Measurements from ENCODE around the gene ATP6V0A1.

GRCh38 chr17:42537156-42537805, 78.6 kb downstream of the ATP6V0A1 start:
- TF ChIP-seq, protein P1, sequence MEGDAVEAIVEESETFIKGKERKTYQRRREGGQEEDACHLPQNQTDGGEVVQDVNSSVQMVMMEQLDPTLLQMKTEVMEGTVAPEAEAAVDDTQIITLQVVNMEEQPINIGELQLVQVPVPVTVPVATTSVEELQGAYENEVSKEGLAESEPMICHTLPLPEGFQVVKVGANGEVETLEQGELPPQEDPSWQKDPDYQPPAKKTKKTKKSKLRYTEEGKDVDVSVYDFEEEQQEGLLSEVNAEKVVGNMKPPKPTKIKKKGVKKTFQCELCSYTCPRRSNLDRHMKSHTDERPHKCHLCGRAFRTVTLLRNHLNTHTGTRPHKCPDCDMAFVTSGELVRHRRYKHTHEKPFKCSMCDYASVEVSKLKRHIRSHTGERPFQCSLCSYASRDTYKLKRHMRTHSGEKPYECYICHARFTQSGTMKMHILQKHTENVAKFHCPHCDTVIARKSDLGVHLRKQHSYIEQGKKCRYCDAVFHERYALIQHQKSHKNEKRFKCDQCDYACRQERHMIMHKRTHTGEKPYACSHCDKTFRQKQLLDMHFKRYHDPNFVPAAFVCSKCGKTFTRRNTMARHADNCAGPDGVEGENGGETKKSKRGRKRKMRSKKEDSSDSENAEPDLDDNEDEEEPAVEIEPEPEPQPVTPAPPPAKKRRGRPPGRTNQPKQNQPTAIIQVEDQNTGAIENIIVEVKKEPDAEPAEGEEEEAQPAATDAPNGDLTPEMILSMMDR (IDR thresholded peaks at IDR 0.05; ENCODE audit: insufficient read depth, low read length): no peak
- TF ChIP-seq SPI1 (IDR thresholded peaks at IDR 0.05; ENCODE audit: borderline replicate concordance, low read depth): no peak
- no peak for TF ChIP-seq GABPA (IDR thresholded peaks at IDR 0.05; ENCODE audit: low read depth)
